IMR-90 (cell line): ENCODE data around the gene TRAF1. TPM values are rescaled to one million over a fixed set of nuclear protein-coding genes. Genes with fewer than 3 reads are reported as not detected.

Experiments
- ATAC-seq: fragments of 200-7000 bp; cut with Tn5 transposase; 2 replicates; pipeline ENCODE4 v1.9.1; 2020; ENCODE audit warnings: low read depth, mild to moderate bottlenecking, moderate library complexity
- BruUV-seq: library from RNA; stranded (reverse); fragments of 400-500 nt; replicated peaks from 2 replicates; lab custom pipeline; 2021; lab: Mats Ljungman, UMichigan
- CTCF ChIA-PET: fragments of 300-600 bp; formaldehyde crosslinking; extraction: SDS; loops from one replicate; lab custom pipeline; 2021; ENCODE audit warnings: antibody characterized with exemption; lab: Yijun Ruan, JAX
- POLR2A ChIA-PET: fragments of 300-600 bp; sonication (Branson Sonifier 250); formaldehyde crosslinking; loops from one replicate; lab custom pipeline; 2022; ENCODE audit warnings: antibody characterized with exemption; ENCODE audit not compliant: unreplicated experiment; lab: Charles Lee
- DNase-seq: peaks from one replicate; pipeline ENCODE4 v3.0.0; 2013
- H2AFZ ChIP-seq: replicated peaks from 2 replicates; pipeline ENCODE3; 2013; ENCODE audit warnings: low read length, mild to moderate bottlenecking; ENCODE audit not compliant: poor library complexity
- H2AK5ac ChIP-seq: 2 replicates; pipeline ENCODE4 v1.6.1; 2013; ENCODE audit warnings: low read depth, low read length, inconsistent platforms
- H2AK9ac ChIP-seq: replicated peaks from 2 replicates; pipeline ENCODE3; 2013; ENCODE audit warnings: mild to moderate bottlenecking, low read depth, low read length, moderate library complexity; ENCODE audit not compliant: poor library complexity
- H2BK120ac ChIP-seq: 2 replicates; pipeline ENCODE4 v1.6.1; 2013; ENCODE audit warnings: low read depth, low read length, inconsistent platforms
- H2BK15ac ChIP-seq: 3 replicates; pipeline ENCODE4 v1.6.1; 2013; ENCODE audit warnings: low read depth, low read length, inconsistent platforms
- H2BK20ac ChIP-seq: 2 replicates; pipeline ENCODE4 v1.6.1; 2013; ENCODE audit warnings: low read depth, mild to moderate bottlenecking, inconsistent platforms, low read length, moderate library complexity
- H2BK5ac ChIP-seq: 2 replicates; pipeline ENCODE4 v1.6.1; 2013; ENCODE audit warnings: mild to moderate bottlenecking, low read depth, low read length, inconsistent platforms; ENCODE audit not compliant: poor library complexity, severe bottlenecking
- H3K14ac ChIP-seq: replicated peaks from 2 replicates; pipeline ENCODE4 v1.6.1; 2013; ENCODE audit warnings: low read depth, low read length, inconsistent platforms
- H3K18ac ChIP-seq: 2 replicates; pipeline ENCODE4 v1.6.1; 2013; ENCODE audit warnings: low read depth, low read length, control low read depth
- H3K23ac ChIP-seq: 2 replicates; pipeline ENCODE4 v1.6.1; 2013; ENCODE audit warnings: low read depth, low read length, inconsistent platforms
- H3K27ac ChIP-seq: 2 replicates; pipeline ENCODE4 v1.5.1; 2013; ENCODE audit warnings: mild to moderate bottlenecking, control low read depth, low read length; ENCODE audit not compliant: insufficient read depth
- H3K27me3 ChIP-seq: 2 replicates; pipeline ENCODE4 v1.6.1; 2013; ENCODE audit warnings: low read length; ENCODE audit not compliant: control insufficient read depth, insufficient read depth
- H3K36me3 ChIP-seq: 2 replicates; pipeline ENCODE4 v1.6.1; 2013; ENCODE audit warnings: low read length, mixed read lengths; ENCODE audit not compliant: control insufficient read depth, insufficient read depth
- H3K4ac ChIP-seq: 2 replicates; pipeline ENCODE4 v1.6.1; 2013; ENCODE audit warnings: low read depth, low read length, inconsistent platforms
- H3K4me1 ChIP-seq: 2 replicates; pipeline ENCODE4 v1.6.1; 2013; ENCODE audit warnings: low read length, mixed read lengths; ENCODE audit not compliant: control insufficient read depth, insufficient read depth
- H3K4me2 ChIP-seq: 2 replicates; pipeline ENCODE4 v1.6.1; 2013; ENCODE audit warnings: low read depth, mild to moderate bottlenecking, control low read depth, low read length, moderate library complexity
- H3K4me3 ChIP-seq: 2 replicates; pipeline ENCODE4 v1.5.1; 2013; ENCODE audit warnings: low read depth, mild to moderate bottlenecking, control low read depth, low read length, moderate library complexity; ENCODE audit not compliant: insufficient read depth
- H3K56ac ChIP-seq: 2 replicates; pipeline ENCODE4 v1.6.1; 2013; ENCODE audit warnings: low read length, inconsistent platforms; ENCODE audit not compliant: insufficient read depth; ENCODE audit errors: extremely low read depth
- H3K79me1 ChIP-seq, 2 experiments: 2 replicates each; pipeline ENCODE4 v1.6.1; 2013; ENCODE audit warnings: low read length in 2 of 2, inconsistent platforms in 1 of 2, low read depth in 1 of 2
- H3K9ac ChIP-seq: 2 replicates; pipeline ENCODE4 v1.6.1; 2013; ENCODE audit warnings: low read depth, low read length, control low read depth
- H3K9me1 ChIP-seq: 2 replicates; pipeline ENCODE4 v1.6.1; 2013; ENCODE audit warnings: low read length, inconsistent platforms; ENCODE audit not compliant: insufficient read depth
- H3K9me3 ChIP-seq: 2 replicates; pipeline ENCODE4 v1.6.1; 2013; ENCODE audit warnings: low read length; ENCODE audit not compliant: control insufficient read depth, insufficient read depth
- H4K20me1 ChIP-seq: 2 replicates; pipeline ENCODE4 v1.6.1; 2013; ENCODE audit warnings: low read length, inconsistent platforms; ENCODE audit not compliant: insufficient read depth
- H4K5ac ChIP-seq: 2 replicates; pipeline ENCODE4 v1.6.1; 2013; ENCODE audit warnings: mild to moderate bottlenecking, low read depth, low read length, control low read depth
- H4K8ac ChIP-seq, 2 experiments: 2 replicates each; pipeline ENCODE4 v1.6.1; 2013; ENCODE audit warnings: low read depth in 2 of 2, low read length in 2 of 2, control low read depth in 1 of 2, inconsistent platforms in 1 of 2
- H4K91ac ChIP-seq: 2 replicates; pipeline ENCODE4 v1.6.1; 2013; ENCODE audit warnings: low read depth, low read length, inconsistent platforms; ENCODE audit not compliant: insufficient read depth
- BHLHE40 ChIP-seq: fragments of 150-350 bp; IDR thresholded peaks from 2 replicates; pipeline ENCODE4 v1.6.1; 2016; ENCODE audit warnings: mild to moderate bottlenecking, low read depth, low read length
- CEBPB ChIP-seq: IDR thresholded peaks from 2 replicates; pipeline ENCODE4 v1.6.1; 2012; ENCODE audit warnings: low read depth, low read length, improper control_type of control experiment
- CHD1 ChIP-seq: IDR thresholded peaks from 2 replicates; pipeline ENCODE4 v1.6.1; 2012; ENCODE audit warnings: low read depth, low read length, improper control_type of control experiment
- FOS ChIP-seq: fragments of 150-350 bp; IDR thresholded peaks from 2 replicates; pipeline ENCODE4 v1.6.1; 2016; ENCODE audit warnings: low read depth, low read length
- MAFK ChIP-seq: IDR thresholded peaks from 2 replicates; pipeline ENCODE4 v1.6.1; 2012; ENCODE audit warnings: low read depth, low read length, improper control_type of control experiment
- MAZ ChIP-seq: IDR thresholded peaks from 2 replicates; pipeline ENCODE4 v1.6.1; 2012; ENCODE audit warnings: low read depth, mild to moderate bottlenecking, low read length, improper control_type of control experiment, moderate library complexity, borderline replicate concordance
- MXI1 ChIP-seq: IDR thresholded peaks from 2 replicates; pipeline ENCODE4 v1.6.1; 2012; ENCODE audit warnings: low read depth, mild to moderate bottlenecking, low read length, moderate library complexity, borderline replicate concordance
- NFE2L2 ChIP-seq: fragments of 150-350 bp; IDR thresholded peaks from 2 replicates; pipeline ENCODE4 v1.6.1; 2016; ENCODE audit warnings: low read depth, mild to moderate bottlenecking, low read length
- POLR2A ChIP-seq: IDR thresholded peaks from 2 replicates; pipeline ENCODE4 v1.6.1; 2012; ENCODE audit warnings: mild to moderate bottlenecking, low read depth, low read length
- RCOR1 ChIP-seq: IDR thresholded peaks from 2 replicates; pipeline ENCODE4 v1.6.1; 2012; ENCODE audit warnings: mild to moderate bottlenecking, low read length, improper control_type of control experiment; ENCODE audit not compliant: insufficient replicate concordance
- RFX5 ChIP-seq: IDR thresholded peaks from 2 replicates; pipeline ENCODE4 v1.8.0; 2012; ENCODE audit warnings: low read depth, mild to moderate bottlenecking, low read length, moderate library complexity
- WGBS, 2 experiments: methylation state at CpG; one replicate each; pipeline versions ENCODE4 v1.1.5 to v1.1.7; 2013; ENCODE audit warnings: missing lambda C conversion rate in 2 of 2; ENCODE audit not compliant: insufficient read length in 1 of 2; ENCODE audit errors: extremely low coverage in 2 of 2; 5-methylcytosine and 5-hydroxymethylcytosine counted together
- dilution Hi-C: fragments of 300-500 bp; cut with HindIII; formaldehyde crosslinking; loops from one replicate; pipeline ENCODE4 v1.14.3; 2018; ENCODE audit warnings: low sequenced_read_pairs; ENCODE audit not compliant: unreplicated experiment
- in situ Hi-C: fragments of 300-500 bp; cut with MboI; formaldehyde crosslinking; loops from 3 replicates; pipeline ENCODE4 v1.14.3; 2019; ENCODE audit warnings: low sequenced_read_pairs, inconsistent platforms, mixed read lengths
- intact Hi-C: fragments of 100-400 bp; cut with micrococcal nuclease; formaldehyde crosslinking; loops from 2 replicates; pipeline ENCODE4 v1.10.0; 2022
- polyA plus RNA-seq, 3 experiments: library from polyadenylated mRNA; depleted of rRNA; stranded (reverse); fragments of >200 nt; gene quantifications; 2 replicates each; pipeline ENCODE4 v1.2.3, GENCODE V29; 2012; ENCODE audit warnings: low replicate concordance in 1 of 3
- total RNA-seq: library from RNA; depleted of rRNA; stranded (reverse); fragments of >200 nt; gene quantifications from 2 replicates; pipeline ENCODE4 v1.2.3, GENCODE V29; 2012
- TF ChIP-seq, protein P1 (sequence below): fragments of 150-350 bp; IDR thresholded peaks from 2 replicates; pipeline ENCODE4 v1.6.1; 2016; ENCODE audit warnings: low read depth, mild to moderate bottlenecking, low read length, moderate library complexity, borderline replicate concordance
- TF ChIP-seq, protein P2 (sequence below): conservative IDR thresholded peaks from 2 replicates; pipeline ENCODE4 v1.5.1; 2012; ENCODE audit warnings: mild to moderate bottlenecking, low read depth, low read length, improper control_type of control experiment
- TF ChIP-seq, protein P3 (sequence below): fragments of 150-350 bp; IDR thresholded peaks from 2 replicates; pipeline ENCODE4 v1.6.1; 2017; ENCODE audit warnings: mild to moderate bottlenecking, antibody characterized with exemption, low read length, low read depth

TRAF1 gene
- total and polyA plus RNA-seq, 2 of the 4 experiments (the other 2 are of a cell fraction) = 3.9 to 4.1 TPM

DNA sequence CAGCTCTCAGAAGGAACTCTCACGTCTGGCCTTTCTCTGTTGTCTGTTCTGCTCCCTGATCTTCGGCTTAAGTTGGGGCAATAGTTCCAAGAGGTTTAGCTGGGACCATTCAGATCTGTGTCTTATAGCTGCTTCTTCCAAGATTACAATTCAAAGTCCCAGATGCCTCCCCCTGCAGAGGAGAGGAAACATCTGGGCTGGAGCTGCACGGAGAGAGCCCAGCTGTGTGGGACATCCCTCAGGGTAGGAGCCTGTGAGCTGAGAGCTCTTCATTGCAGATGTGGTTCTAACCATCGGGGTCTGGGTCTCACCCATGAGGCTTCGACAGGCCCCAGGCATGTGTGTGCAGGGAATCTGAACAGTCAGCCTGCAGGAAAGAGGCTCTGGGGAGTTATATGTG, 40.6 kb downstream of the TRAF1 start:
- WGBS, 2 experiments = 0% methylated on average over 1 of the region's 5 CpGs; no CpG with 5 or more reads in 1 of the 2 experiments
- no peak overlapping the region for H3K27ac ChIP-seq
- peaks cover 2% of the 10 kb centered on the region for H3K27me3 ChIP-seq

More for the DNA sequence above, 40.6 kb downstream of the TRAF1 start:
- Histone ChIP-seq H4K20me1 (no peaks in the 10 kb centered on the region), H2BK120ac (no peak overlapping the region), H4K8ac (no peak overlapping the region), H2BK20ac (no peak overlapping the region), H3K9ac (no peak overlapping the region), H4K91ac (no peak overlapping the region), H3K4me2 (no peak overlapping the region), H2BK5ac (no peak overlapping the region), H3K4me1 (peaks cover 4% of the 10 kb centered on the region; the same call in 1 of the 2 replicates), H2AK9ac (peak overlapping the region; percentile 5), H3K4me3 (no peak overlapping the region), H3K23ac (no peak overlapping the region), H3K36me3 (no peaks in the 10 kb centered on the region), H3K18ac (no peak overlapping the region), H3K14ac (no peak overlapping the region), H4K5ac (no peak overlapping the region), H2BK15ac (no peak overlapping the region), H3K56ac (no peak overlapping the region), H3K79me1 (no peaks in the 10 kb centered on the region), H3K4ac (no peak overlapping the region), H3K9me3 (no peaks in the 10 kb centered on the region), H3K9me1 (peaks cover 3% of the 10 kb centered on the region; the same call in 1 of the 2 replicates), H2AK5ac (no peak overlapping the region), H2AFZ (no peak overlapping the region)
- in situ Hi-C loops (no loop called here), intact Hi-C loops (no loop called here), dilution Hi-C loops (no loop called here)
- ChIA-PET POLR2A (no interaction called here), CTCF (interaction anchor here (1.4 kb wide), 1 partner anchor 31 kb away, joined by 5 read pairs; no protein-coding TSS in a partner anchor)
- TF ChIP-seq CEBPB = no peak
- no peak for TF ChIP-seq MXI1
- no peak for TF ChIP-seq MAFK
- no peak for TF ChIP-seq POLR2A
- no peak for TF ChIP-seq RCOR1
- no peak for TF ChIP-seq MAZ
- TF ChIP-seq, protein P1, sequence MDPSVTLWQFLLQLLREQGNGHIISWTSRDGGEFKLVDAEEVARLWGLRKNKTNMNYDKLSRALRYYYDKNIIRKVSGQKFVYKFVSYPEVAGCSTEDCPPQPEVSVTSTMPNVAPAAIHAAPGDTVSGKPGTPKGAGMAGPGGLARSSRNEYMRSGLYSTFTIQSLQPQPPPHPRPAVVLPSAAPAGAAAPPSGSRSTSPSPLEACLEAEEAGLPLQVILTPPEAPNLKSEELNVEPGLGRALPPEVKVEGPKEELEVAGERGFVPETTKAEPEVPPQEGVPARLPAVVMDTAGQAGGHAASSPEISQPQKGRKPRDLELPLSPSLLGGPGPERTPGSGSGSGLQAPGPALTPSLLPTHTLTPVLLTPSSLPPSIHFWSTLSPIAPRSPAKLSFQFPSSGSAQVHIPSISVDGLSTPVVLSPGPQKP = no peak
- TF ChIP-seq, protein P2, sequence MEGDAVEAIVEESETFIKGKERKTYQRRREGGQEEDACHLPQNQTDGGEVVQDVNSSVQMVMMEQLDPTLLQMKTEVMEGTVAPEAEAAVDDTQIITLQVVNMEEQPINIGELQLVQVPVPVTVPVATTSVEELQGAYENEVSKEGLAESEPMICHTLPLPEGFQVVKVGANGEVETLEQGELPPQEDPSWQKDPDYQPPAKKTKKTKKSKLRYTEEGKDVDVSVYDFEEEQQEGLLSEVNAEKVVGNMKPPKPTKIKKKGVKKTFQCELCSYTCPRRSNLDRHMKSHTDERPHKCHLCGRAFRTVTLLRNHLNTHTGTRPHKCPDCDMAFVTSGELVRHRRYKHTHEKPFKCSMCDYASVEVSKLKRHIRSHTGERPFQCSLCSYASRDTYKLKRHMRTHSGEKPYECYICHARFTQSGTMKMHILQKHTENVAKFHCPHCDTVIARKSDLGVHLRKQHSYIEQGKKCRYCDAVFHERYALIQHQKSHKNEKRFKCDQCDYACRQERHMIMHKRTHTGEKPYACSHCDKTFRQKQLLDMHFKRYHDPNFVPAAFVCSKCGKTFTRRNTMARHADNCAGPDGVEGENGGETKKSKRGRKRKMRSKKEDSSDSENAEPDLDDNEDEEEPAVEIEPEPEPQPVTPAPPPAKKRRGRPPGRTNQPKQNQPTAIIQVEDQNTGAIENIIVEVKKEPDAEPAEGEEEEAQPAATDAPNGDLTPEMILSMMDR = no peak
- TF ChIP-seq RFX5 = no peak
- TF ChIP-seq BHLHE40 = no peak
- no peak for TF ChIP-seq CHD1
- no peak for TF ChIP-seq NFE2L2
- TF ChIP-seq FOS = no peak
- TF ChIP-seq, protein P3, sequence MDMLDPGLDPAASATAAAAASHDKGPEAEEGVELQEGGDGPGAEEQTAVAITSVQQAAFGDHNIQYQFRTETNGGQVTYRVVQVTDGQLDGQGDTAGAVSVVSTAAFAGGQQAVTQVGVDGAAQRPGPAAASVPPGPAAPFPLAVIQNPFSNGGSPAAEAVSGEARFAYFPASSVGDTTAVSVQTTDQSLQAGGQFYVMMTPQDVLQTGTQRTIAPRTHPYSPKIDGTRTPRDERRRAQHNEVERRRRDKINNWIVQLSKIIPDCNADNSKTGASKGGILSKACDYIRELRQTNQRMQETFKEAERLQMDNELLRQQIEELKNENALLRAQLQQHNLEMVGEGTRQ = no peak
- ATAC-seq (peak; percentile 66), DNase-seq (peak; percentile 12)
- no TSS peak for BruUV-seq
